T47D (cell line): ENCODE measurements around the gene KCNJ9.
A peak's percentile ranks its signal among the peaks of the same experiment; 100 is the strongest.

Experiments used
- DNase-seq, 2 experiments: peaks; one replicate each; pipeline versions ENCODE4 v3.0.0 to v3.0.0-alpha.2; 2011 to 2012; ENCODE audit warnings: low read depth in 1 of 2, low spot score in 1 of 2
- JUND ChIP-seq: IDR thresholded peaks from 2 replicates; pipeline ENCODE4 v1.6.1; 2012; ENCODE audit warnings: low read depth
- in situ Hi-C: cut with HindIII; loops from 2 replicates; pipeline ENCODE4 v1.10.0; 2016; ENCODE audit warnings: low sequenced_read_pairs, low pct_unique_long_range_greater_than_20kb

The KCNJ9 gene

DNA sequence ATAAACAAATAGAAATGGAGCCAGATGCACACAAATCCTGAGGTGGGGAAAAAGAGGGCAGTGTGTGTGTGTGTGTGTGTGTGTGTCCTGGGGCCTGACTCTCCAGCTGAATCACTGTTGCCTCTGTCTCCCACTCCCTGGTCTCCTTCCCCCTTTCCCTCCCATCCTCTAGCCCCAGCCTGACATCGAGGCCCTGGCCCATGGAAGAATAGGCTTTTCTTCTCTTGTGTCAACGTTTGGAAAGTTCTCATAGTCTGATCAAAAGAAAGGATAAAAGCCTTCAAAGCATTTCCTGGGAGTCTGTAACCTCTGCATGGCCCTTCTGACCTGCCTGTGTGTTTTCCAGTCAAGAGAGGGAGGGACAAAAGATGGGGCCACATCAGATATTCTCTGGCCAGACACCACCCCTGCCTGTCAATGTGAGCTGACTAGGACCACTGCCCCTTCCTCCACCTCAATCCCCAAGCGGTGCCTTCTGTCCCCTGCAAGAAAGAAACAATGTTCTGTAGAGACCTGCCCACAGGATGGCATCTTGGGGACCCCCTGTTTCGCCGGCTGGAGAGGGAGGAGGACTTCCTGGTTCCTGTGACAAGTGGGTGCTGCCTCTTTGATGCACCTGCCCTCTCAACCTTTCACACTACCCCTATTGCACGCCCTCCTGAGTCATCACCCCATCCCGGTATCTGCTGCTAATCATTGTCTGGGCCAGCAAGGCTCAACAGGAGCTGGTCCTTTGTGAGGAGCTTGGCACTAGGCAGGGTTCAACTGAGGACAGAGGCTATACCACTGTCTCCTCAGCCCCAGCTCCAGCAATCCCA lies 27.6 kb upstream of the KCNJ9 start:
- in situ Hi-C loops: no loop called here
- TF ChIP-seq JUND: no peak
- DNase-seq: no peak

DNA sequence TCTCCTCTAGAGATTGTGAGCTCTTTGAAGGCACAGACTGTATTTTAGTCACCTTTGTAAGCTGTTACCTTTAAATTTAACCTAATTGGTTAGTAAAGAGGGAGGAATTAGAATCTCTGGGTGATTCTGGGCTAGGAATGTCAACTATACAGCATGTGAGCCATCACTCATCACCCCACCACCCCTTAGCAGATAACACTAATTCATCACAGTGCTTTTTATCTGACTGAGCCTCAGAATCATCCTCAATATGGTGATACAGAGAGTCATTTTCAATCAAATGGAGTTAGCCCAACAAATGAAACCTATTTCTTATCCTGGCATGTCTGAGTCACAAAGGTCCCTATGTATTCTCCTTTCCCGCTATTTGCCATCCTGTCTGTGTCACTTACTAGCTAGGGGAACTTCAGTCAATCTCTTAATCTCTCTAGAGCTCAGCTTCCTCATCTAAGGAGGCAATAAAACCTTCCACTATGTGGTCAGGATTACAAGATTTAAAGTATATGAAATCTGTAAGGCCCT lies 24.6 kb upstream of the KCNJ9 start:
- DNase-seq: no peak
- in situ Hi-C loops: no loop called here

DNA sequence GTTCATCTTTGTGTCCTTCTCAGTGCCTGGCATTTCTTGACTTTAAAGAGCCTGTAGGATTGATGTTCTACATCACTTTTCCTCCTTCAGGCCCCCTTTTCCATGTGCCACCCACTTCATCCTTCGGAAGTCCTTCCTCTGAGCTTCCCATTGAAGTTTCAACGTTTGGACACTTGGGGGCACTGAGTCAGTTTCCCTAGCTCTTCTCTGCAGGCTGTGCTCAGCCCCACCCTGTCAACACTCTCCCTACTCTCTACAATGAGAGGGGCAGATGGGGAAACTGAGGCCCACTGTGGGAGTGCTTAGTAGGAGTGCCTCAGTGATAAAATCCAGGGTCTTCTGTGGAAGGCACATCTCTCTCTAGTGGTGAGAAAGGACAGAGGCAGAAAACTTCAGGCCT lies 23.3 kb upstream of the KCNJ9 start:
- in situ Hi-C loops: no loop called here
- TF ChIP-seq JUND: no peak
- DNase-seq: peak in 1 of 2 experiments; percentile 38

More for the DNA sequence above, 24.6 kb upstream of the KCNJ9 start:
- TF ChIP-seq JUND: no peak

DNA sequence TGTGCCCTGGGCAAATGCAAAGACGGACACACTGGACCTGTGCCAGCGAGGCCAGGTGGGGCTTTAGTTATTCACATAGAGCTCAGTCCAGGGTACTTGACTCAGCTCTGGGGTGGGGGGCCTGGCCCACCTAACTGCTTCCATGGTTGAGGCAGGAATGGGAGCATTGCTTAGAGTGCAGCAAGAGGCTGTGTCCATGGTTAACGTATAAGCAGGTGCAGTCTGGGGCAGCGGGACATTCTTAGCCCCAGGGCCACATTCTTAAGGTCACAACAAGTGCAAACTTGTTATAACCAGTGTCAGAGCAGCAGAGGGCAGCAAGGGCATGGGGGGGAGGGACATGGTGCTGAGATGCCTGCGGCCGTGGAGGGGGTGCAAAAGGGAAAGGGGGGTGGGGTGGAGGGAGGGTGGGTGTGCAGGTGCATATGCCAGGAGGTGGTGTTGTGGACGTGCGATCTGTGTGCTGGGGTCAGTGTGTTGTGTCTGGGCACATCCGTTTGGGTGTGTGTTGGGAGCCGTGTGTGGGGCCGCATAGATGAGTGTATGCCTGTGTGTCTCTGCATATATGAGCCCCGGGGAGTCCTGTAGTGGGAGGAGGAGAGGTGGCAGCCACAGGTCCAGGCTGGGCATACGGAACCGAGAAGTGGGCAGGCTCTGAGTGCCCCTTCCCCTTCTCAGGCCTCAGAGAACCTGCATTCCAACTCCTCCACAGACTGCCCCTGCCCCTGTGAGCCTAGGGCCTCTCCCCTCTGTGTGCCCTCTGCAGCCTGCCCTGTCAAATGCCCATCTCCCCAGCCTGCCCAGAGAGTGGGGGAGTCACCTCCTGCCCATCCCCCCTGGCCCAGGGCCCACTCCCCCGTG lies 19.7 kb upstream of the KCNJ9 start:
- in situ Hi-C loops: no loop called here
- TF ChIP-seq JUND: no peak
- DNase-seq: peak; percentile 68 to 77

DNA sequence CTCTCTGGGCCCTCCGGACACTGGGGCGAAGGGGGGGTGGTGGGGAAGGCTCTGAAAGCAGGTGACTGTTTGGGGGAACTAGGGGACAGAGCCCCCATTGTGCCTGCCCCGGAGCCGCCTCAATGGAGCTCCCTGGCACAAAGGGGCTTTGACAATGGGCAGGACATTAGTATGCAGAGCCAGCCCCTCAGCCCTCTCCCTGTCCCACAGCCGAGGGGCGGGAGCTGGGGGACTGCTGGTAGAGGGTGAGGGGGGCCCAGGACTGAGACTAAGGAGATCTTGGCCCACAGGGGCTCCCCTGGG lies 19.2 kb upstream of the KCNJ9 start:
- no peak for DNase-seq
- TF ChIP-seq JUND: no peak
- in situ Hi-C loops: no loop called here

DNA sequence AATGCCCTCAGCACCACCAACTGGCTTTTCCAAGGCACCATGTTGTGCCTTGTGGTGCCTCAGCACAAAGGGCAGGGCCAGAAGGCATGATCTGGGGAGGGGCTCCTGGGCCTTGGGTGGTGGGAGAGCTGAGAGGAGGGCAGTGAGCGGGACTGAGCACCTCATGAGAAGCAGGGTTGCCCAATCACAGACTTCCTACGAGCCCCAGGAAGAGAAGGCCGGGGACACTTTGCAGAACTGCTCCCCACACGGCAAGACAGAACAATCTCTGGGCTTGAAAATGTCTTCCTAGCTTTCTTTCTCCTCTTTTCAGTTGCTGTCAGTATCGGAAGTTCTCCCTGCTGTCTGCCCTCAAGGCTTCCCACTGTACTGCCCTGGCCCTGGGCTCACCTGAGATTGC lies 18.2 kb upstream of the KCNJ9 start:
- DNase-seq: no peak
- no peak for TF ChIP-seq JUND
- in situ Hi-C loops: no loop called here

DNA sequence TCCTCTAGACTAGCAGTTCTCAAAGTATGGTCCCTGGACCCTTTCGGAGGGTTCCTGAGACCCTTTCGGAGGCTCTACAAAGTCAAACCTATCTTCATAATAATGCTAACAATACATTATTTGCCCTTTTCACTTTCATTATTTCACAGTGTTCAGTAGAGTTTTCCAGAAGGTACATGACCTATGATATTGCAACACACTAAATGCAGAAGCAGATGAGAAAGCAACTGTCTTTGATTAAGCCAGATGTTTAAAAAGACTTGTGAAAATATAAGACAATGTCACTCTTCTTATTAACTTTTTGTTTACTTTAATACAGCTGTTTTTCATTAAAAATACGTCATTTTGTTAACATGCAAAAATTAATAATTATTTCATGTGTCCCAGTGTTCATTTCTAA lies 17.2 kb upstream of the KCNJ9 start:
- in situ Hi-C loops: no loop called here
- no peak for TF ChIP-seq JUND
- no peak for DNase-seq

DNA sequence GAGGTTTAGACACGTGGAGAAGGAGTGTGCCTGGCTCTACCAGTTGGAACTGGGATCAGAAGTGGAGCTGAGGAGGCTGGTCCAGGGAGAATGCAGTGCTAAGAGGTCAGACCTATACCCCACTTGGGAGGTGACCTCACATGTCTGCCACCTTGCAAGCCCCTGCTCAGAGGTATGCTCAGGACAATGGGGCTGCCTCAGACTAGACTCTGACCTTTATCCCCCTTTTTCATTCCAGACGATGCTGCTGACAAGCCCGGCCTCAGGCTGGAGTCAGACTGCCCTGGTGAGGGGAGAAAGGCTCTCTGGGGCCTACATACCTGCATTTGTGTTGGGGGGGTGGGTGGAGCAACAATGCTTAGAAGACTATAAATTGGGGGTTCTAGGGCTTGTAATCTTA lies 16.6 kb upstream of the KCNJ9 start:
- no peak for DNase-seq
- in situ Hi-C loops: no loop called here

DNA sequence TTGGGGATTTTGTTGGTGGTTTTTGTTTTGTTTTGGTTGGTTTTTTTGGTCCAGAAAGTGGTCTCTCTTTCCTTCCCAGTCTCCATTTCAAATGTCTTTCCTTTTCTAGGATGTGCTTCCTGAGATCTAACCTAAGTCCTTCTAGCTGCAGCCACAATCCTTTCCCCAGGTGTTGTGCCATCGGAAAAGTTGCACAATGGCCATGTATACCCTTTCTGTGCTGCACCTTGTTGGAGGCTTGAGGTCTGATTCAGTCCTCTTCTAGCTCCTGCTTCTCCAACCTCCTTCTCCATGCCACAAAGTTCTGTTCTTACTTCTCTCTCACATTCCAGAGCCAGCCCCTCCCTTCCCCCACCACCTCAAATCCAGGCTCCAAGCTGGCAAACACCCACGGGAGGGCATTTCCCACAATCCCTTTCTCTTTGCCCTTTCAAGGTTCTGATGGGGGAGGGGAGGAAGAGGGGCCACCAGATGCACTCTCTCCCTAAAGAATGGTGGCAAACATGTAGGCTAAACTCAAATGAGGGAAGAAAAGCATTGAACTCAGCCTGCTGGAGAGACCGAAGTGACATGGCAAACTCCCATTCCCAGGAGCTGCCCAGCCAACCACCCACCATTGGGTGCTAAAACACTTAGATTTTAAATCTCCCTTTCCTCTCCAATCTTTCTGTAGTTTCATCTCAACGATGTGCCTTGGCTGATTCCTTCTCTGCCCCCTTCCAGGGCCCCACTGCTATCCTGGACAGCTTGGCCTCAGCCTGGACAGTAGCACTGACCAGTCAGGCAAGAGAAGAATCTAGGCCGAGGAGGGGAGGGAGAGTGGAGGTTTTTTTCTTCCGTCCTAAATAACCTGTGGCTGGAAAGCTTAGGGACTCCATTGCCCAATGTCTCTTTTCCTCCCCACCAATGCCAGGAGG lies 14.3 kb upstream of the KCNJ9 start:
- no peak for DNase-seq
- in situ Hi-C loops: no loop called here
- no peak for TF ChIP-seq JUND

More for the DNA sequence above, 16.6 kb upstream of the KCNJ9 start:
- no peak for TF ChIP-seq JUND

DNA sequence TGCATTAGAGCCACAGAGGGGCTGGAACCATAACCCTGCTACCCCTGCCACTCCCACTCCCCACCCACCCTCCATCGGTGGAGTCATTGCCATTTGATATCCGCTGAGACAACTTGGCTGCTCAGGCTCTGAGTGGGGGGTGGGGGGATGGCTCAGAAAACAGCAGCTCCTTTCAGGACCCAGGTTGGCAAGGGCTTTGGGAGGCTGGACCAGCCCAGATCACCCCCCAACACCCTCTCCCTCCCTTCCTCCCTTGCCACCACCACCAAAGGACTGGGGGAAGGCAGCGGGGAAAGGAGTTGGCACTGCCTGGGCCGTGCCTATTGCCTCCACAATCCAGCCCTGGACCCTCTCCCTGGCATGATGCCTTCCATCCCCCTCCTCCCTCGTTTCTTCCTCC lies 13.1 kb upstream of the KCNJ9 start:
- DNase-seq: no peak
- in situ Hi-C loops: no loop called here
- no peak for TF ChIP-seq JUND

DNA sequence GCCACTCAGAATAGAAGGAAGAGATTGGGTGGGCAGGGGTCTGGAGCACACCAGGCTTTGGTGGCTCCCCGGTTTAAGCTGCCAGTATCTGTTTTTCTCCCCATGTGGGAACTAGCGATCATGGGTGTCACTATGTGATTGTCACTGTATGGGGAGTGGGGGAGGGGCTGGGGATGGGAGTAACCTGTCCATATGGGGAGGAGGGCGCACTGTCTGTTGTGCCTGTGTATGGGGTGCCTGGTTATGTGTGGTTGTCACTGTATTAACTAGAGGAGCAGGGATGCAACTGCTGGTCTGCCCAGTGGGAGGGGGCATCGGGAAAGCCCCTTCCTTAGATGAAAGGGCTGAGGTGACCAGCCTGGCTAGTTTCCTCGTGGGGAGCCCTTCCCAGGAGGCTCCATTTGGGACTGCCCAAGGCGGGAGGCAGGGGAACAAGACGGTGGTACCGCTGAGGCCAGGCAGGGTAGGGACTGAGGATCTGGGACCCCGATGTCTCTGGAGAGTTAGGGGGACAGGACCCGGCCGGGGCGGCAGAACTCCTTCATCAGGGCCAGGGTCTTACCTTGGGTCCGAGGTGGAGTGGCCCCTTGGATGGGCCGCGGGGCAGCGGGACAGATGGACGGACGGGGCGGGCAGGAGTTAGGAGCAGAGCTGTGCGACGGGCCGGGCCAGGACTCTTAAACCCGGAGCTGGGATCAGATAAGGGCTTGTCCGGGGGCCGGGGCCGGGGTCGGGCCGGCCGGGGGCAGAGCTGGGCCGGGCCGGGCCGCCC lies 11.7 kb upstream of the KCNJ9 start, which contains the start of gene KCNJ10:
Gene KCNJ10 (minus strand): TSS at position 701 of the 772 bp plus-strand sequence. CDS start 27,628 bp downstream, outside the sequence.
- TF ChIP-seq JUND: no peak
- in situ Hi-C loops: no loop called here
- DNase-seq: no peak
